Stimulated activated CD8-positive, alpha-beta memory T cell treated with anti-CD3 and anti-CD28 coated beads, Interleukin-15, amount 100 ng/mL, for 4 hours (primary cell): ENCODE measurements around the gene KCNK4.

Experiments used
- DNase-seq, 2 donors: peaks; one replicate each; pipeline ENCODE4 v3.0.0-alpha.2; 2020; ENCODE audit warnings: low read depth in 2 of 2

The KCNK4 gene

DNA sequence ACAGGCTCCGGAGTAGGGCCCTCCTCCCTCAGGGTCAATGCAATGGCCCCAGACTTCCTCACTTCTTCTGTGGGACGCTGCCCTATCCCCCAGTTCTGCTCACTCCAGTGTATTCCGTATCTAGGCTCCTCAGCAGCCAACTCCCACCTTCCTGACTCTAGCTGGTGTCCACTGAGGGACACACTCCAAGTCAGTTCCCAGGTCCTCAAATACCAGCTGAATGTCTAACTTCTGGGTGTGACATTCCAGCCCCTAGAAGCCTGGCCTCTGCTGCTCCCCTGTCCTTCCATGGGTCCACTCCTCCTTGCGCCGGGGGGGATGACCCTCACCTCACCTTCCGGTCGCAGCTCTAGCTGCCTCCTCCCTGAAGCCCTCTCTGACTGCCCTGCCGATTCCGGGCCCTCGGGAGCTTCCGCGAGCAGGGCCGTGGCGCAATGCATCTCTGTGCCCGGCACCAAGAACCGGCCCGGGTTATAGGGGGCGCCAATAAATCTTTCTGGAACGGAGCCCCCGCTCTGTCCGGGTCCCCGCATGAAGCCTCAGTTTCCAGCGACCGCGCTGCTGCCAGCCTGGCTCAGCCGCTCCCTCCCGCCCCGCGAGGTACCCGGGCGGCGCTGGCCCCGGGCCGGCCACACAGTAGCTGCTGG lies 22.1 kb upstream of the KCNK4 start:
- no peak for DNase-seq

DNA sequence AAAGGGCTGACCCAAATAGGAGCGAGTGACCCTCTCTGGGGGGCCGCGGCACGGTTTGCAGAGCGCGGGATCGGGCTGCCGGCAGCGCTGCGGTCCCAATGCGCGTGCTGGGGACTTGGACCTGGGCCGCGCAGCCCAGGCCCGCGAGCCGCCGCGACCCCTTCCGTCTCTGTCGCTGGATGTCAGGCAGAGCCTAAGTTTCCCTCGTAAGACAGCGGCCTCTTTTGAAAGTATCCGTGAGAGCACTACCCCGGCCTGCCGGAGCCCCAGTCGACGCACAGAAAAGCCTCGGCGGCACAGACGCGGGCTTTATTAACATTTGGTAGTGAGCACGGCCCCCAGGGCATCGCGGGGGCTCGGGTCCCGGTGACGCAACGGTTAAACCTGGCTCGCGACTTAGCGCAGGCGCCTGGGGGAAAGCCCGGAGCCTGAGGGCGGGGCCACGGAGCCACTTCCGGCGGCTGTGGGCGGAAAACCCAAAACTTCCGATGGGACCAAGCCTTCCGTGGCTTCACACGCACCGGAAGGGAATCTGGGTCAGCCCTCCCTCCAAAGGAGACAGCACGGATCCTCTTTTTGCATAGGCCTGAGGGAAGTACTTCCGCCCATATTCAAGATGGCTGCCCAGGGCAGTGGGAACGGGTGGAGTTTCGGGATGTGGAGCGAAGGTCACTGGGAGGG lies 21.4 kb upstream of the KCNK4 start:
- peak; percentile 96 for DNase-seq

DNA sequence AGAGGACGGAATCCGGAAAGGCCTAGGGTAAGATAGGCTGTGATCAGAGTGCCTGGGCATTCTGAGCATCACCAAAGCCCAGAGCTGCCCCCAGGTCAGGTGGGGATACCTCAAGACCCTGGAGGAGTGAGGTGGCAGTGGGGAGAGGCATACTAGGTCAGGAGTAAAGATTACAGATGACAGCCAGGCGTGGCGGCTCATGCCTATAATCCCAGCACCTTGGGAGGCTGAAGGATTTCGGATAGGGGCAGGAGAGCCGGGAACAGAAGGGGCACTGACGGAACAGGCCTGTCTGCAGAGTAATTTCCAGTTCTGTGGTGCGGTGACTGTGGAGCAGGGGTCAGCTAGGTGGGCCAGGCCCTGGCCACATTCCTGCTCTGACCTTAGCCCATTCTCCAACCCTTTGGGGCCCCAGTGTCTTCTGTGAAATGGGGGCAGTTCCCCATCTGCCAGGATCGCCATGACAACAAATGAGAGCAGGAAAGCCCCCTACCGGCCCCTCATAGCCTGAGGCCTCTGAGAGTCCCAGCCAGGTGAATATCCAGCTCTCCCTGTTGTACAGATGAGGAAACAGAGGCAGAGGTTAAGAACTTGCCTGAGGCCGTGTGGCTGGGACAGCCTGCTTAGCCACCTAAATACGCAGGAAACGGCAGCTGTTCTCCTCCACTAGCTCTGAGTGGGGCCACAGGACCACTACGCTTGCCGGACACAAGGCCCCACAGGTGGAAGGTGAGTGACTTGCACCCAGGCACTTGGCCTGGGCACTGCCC lies 15.9 kb upstream of the KCNK4 start:
- no peak for DNase-seq

DNA sequence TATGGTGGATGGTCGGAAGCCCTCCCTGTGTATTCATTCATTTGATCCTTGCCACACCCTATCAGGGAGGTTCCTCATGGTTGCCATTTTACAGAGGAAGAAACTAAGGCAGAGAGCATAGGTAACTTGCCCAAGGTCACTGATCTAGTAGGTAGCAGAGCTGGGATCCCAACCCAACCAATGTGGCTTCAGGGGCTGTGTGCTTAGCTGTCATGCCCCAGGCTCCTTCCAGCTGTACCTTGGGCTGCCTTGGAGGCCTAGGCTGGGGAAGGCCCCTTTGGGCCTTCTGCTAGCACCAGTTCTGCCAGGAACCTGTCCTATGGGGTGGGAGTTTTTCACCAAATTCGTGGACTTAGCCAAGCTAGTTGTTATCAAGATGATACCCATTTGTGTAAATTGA lies 15.3 kb upstream of the KCNK4 start:
- no peak for DNase-seq

DNA sequence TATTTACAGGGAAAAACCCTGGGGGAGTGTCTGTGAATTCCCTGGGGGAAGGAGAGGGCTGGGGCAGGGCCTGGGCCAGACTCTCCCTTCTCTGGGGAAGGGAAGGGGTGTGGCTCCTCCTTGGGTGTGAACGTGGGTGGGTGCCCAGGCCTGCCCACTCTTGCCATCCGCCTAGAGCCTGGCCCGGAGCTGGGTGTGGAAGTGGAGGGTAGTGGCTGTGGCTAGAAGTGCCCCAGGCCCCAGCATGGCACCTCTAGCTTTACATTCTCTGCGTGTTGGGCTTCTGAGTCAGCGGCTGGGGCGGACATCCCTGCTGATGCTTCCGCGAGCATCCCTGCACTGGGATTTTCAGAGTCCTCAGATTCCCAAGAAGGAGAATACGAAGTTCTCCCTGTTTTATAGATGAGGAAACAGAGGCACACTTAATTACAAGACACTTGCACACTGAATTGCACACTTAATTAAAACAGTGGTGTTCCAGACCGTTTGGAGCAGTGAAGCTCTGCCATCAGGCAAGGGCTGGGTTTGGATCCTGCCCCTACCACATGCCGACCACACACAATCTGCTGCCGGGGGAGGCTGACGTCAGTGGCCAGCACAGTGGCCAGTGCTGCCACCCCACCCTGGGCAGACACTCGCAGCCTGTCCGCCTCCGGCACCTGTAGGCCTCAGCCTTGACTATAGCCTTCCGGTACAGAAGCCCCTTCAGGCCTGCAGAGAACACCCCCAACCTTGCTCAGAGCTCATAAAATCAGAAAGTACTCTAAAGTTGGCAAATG lies 14.3 kb upstream of the KCNK4 start:
- no peak for DNase-seq

DNA sequence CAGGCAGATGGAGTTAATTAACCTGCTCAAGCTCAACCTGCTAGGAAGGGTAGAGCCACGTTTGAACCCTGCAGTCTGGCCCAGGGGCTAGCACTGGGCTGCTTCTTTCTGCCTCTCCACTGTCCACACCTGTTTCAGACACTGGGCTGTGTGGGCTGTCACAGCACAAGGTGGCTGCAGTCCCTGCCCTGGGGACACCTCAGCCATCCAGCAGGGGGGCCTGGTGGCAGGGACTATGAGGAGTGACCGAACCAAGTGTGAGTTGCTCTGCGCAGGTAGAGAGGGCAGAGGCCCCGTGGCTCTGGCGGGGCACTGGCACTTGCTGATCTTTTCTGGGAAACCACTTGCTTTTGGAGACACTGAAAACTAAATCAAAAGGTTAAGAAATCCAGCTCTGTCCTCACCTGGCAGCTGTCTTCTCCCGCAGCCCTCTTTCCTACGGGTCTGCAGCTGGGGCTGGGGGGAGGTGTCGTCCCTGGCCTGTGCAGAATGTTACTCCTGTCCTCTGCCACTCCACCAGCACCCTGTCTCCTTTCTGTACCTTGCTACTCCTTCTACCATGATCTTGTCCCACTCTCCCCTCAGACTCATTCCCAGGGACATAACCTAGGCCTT lies 12.4 kb upstream of the KCNK4 start:
- DNase-seq, result no peak

DNA sequence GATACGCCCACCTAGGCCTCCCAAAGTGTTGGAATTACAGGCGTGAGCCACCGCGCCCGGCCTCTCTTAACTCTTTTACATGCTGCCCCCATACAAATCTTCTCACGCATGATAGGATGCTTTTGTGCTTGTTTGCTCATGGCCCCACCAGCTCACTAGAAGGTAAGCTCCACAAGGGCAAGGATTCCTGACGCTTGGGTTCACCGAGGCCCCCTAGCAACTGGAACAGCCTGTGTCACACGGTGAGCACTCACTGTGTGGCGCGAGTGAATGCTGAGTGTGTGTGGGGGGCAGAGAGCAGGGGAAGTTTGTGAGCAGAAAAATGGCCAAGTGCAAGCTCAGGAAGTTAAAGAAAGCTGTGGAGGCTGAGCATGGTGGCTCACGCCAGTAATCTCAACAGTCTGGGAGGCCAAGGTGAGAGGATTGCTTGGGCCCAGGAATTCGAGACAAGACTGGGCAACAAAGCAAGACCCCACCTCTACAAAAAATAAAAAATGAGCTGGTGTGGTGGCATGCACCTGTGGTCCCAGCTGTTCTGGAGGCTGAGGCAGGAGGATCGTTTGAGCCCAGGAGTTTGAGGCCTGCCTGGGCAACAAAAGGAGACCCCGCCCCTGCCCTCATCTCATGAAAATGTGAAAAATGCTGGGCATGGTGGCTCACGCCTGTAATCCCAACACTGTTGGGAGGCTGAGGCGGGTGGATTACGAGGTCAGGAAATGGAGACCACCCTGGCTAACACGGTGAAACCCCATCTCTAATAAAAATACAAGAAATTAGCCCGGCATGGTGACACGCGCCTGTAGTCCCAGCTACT lies 8.9 kb upstream of the KCNK4 start:
- DNase-seq, result no peak

DNA sequence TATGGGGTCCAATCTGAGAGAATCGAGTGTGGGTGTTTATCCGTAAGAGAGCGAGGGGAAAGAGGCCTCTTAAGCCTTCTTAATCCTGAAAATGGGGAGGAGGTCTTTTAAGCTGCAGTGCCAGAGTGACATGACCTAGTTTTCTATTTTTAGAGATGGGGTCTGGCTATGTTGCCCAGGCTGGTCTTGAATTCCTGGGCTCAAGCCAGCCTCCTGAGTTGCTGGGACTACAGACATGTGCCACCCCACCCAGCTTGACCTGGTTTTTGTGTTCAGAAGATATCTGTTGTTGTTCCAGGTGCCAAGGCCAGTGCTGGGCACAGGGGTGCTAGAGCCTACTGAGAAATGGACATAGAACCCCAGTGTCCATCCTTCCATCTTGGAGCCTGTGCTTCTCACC lies 8.0 kb upstream of the KCNK4 start:
- DNase-seq, result no peak

DNA sequence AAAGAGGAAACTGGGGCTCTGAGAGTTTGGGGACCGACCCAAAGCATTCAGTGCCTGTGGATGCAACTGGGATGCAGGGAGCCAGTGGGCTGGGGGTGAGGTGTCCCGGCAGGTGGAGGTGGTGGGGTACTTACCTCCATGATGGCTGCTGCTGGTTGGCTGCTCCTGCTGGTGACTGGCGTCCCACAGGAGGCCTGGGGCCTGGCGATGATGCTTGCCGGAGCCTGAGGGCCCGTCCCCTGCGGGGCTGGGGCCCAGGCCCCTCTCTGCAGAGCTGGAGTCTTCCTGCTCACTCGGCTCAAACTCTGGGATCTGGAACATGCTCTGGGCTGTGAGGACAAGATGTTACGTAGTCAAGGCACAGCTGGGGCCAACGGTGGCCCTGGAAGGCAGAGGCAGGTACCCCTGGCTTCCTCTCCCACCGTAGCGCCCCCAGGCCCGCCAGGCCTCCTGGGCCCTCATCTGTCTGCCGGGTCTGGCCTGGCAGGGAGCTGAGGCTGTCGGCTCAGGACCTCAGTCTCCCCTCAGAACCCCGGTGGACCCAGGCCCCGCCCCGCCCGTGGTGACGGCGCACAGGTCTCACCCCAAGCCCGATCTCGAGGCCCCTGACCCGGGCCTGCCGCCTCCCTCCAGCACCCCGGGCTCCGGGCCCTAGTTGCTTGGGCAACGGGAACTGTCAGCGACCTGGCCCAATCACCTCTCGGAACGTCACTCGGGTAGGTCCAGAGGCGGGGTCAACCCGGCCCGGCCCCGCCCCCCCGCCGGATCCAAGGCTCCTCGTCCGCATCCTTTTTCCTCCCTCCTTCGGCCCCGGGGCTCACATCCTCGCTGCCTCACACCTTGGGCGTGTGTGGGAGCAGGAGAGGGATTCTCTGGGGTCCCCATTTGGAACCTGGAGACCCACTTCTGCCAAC lies 6.8 kb upstream of the KCNK4 start, which contains the start of gene BAD:
BAD (minus strand) TSS at position 618 of the 914 bp plus-strand sequence; CDS start at position 321, 297 bp downstream.
- DNase-seq, result peak; percentile 82 to 84

DNA sequence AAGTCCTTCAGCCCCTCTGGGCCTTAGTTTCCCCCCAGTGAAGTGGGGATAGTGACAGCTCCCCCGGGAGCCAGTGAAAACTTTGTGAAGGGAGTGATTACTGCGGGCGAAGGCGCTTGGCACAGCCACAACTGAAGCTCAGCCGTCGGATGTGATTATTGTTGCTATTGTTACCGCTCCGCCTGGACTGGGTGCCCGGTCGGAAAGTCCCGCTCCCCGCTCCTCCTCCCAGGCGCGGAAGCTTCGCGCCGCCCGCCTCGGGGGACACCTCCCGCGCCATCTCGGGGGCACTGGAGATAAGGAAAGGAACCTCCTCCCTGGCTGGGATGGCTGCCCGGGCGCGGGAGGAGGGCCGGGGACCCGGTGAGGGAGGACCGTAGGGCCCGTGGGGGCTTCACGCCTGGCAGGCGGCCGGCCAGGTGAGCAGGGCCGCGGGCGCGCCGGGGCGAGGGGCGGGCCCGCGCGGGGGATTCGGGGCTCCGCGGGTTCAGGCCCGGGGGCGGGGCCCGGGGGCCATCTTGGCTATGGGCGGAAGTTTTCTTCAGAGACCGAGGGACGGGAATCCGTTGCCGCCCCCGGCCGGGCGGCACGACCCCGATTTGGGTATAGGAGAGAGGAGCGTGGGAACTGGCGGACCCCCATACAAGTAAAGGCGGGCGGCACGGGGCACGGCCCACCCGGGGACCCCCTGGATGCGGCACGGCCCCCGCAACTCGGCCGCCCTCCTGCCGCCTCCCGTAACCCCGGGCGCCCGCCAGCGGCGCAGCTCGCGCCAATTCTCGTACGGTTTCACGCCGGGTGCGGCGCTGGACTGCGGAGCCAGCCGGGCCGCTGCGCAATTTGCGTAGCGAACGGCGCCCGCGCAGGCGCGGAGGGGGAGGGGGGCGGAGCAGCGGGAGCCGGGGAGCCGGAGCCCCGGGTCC lies 5.9 kb upstream of the KCNK4 start, which contains the start of gene GPR137:
GPR137 (plus strand) TSS at position 887 of the 923 bp plus-strand sequence. CDS start 677 bp downstream, outside the sequence.
- DNase-seq, result peak; percentile 82 to 85

DNA sequence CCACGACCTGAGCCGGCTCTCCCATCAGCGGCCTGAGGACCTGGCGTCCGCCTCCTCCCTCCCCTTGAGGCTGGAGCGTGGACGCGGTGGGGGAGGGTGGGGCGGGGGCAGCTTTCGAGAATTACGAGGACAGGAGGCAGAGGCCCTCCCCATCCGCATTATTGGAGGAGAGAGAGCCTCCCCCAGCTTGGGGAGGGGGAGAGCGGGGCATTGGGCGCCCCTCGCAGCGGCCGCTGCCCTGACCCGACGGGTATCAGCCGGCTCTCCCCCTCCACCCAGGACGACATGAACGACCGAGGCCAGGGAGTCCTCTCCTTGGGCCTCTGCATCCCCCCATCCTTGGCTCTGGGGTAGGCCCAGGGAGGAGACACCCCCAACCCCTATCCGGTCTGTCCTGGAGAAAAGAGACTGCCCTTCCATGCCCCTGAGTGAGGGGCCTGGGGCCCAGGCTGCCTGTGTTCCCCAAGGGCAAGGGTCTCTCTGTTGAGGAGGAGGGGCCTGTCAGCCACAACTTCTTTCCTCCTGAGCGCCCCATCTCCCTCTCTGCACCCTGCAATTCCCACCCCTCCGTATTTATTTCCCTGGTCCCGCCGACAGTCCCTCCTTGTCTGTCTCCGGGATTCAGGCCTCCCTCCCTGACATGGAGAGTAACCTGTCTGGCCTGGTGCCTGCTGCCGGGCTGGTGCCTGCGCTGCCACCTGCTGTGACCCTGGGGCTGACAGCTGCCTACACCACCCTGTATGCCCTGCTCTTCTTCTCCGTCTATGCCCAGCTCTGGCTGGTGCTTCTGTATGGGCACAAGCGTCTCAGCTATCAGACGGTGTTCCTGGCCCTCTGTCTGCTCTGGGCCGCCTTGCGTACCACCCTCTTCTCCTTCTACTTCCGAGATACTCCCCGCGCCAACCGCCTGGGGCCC lies 5.0 kb upstream of the KCNK4 start:
- DNase-seq, result no peak

DNA sequence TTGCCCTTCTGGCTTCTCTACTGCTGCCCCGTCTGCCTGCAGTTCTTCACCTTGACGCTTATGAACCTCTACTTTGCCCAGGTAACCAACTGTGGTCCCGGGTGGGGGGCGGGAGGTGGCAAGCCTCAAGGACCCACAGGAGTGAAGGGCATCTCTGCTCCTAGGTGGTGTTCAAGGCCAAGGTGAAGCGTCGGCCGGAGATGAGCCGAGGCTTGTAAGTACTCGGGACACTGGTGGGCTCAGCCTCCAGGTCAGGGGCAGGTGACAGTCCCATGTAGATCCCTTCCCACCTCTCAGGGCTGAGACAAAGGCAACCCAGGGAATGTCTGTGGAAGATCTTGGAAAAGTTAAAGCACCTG lies 4.3 kb upstream of the KCNK4 start:
- no peak for DNase-seq

DNA sequence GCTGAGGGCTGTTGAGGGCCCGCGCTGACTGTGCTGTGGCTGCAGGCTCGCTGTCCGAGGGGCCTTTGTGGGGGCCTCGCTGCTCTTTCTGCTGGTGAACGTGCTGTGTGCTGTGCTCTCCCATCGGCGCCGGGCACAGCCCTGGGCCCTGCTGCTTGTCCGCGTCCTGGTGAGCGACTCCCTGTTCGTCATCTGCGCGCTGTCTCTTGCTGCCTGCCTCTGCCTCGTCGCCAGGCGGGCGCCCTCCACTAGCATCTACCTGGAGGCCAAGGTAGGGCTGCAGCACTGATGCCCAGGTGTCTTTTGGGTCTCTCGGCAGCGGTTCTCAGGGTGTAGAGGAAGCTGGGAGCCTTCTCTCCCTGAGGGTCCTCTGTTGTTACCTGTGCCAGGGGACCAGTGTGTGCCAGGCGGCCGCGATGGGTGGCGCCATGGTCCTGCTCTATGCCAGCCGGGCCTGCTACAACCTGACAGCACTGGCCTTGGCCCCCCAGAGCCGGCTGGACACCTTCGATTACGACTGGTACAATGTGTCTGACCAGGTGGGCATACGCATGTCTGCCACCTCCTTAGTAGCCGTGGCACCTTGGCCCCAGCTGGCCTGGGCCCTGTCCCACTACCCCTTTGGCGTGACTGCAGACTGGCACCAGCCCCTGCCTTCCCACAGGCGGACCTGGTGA lies 3.3 kb upstream of the KCNK4 start:
- DNase-seq, result no peak

DNA sequence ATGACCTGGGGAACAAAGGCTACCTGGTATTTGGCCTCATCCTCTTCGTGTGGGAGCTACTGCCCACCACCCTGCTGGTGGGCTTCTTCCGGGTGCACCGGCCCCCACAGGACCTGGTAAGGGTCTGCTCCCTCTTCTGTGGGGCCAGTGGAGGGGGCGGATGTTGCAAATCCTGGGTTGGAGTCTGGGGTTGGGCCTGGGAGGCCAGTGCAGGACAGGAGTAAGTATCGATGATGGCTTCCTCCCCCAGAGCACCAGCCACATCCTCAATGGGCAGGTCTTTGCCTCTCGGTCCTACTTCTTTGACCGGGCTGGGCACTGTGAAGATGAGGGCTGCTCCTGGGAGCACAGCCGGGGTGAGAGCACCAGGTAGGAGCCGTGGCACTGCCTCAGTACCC lies 2.8 kb upstream of the KCNK4 start:
- DNase-seq, result no peak

DNA sequence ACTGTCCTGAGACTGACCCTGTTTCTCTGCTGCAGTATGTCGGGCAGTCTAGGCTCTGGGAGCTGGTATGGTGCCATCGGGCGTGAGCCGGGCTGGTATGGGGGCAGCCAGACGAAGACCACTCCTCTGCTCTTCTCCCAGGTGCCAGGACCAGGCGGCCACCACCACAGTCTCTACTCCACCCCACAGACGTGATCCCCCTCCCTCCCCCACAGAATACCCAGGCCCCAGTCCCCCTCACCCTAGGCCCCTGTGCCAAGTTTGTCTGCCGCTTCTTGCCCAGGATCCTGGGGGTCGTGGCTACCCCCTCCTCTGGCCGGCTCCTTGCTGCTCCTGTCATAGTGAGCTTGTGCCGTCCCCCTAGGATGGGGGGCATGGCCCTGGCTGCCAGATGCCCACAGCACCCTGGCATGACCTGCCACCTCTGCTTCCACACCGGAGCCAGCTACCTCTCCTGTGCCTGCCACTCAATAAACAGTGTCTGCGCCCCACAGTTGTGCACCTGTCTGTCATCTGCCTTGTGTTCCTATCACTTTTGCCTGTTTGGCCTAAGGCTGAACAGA lies 2.0 kb upstream of the KCNK4 start:
- DNase-seq, result no peak
